GOT3 (cell line): Measurements from ENCODE around the gene SH2D2A.

Experiments
- DNase-seq: peaks from one replicate; lab custom pipeline; 2025; ENCODE audit warnings: mixed read lengths; lab: John Stamatoyannopoulos, UW

The SH2D2A gene

DNA sequence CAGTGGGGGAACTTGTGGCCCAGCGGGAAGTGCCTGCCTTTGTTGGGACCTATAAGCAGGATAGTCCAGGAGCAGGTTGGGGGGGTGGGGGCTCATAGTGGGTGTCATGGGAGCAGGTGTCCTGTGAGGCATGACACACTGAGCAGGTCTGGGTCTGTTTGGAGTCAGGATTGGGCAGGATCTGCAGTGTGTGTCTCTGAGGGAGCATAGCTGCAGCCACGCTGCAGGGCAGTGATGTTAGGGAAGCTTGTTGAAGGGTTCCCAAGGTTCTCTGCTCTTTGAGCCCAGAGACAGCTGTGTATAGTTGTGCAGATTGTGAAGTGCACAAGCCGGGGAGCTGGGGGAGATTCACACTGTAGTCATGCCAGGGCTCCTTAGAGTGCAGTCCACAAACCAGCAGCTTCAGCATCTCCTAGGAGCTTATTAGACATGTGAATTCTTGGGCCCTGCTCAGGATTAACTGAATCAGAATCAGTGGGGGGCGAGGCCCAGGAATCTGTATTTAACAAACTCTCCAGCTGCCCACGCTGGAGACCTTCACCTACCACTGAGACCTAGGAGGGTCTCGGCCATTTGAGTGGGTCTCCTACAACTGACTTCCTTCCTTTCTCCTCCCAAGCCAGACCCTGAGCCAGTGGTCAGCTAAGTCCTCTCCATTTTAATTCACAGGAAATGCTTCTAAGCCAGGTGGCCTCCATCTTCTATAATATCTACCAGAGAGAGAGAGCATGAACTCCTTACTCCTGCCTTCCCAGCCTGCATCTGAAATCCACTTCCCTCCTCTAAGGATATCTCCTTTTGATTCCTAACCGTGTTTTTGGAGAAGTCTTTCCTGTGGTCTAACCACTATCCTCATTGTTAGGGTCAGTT is 31.2 kb upstream of the SH2D2A start:
- DNase-seq: no peak

DNA sequence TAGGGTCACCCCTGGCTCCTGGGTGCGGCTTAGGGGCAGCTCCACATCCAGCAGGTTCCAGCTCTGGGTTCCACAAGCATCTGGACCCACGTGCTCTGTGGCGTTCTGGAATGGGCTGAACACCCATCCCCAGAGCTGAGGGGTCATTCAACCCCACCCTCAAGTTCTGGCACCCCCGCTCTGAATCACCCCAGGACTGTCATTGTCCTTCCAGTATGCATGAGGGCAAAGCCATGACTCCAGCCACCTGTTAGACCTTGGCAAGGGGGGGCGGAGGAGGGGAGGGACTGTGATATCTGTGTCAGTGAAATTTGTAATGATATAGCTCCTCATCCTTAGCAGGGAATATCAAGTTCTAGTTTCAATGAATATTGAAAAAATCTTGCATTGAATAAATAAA is 30.0 kb upstream of the SH2D2A start:
- no peak for DNase-seq

DNA sequence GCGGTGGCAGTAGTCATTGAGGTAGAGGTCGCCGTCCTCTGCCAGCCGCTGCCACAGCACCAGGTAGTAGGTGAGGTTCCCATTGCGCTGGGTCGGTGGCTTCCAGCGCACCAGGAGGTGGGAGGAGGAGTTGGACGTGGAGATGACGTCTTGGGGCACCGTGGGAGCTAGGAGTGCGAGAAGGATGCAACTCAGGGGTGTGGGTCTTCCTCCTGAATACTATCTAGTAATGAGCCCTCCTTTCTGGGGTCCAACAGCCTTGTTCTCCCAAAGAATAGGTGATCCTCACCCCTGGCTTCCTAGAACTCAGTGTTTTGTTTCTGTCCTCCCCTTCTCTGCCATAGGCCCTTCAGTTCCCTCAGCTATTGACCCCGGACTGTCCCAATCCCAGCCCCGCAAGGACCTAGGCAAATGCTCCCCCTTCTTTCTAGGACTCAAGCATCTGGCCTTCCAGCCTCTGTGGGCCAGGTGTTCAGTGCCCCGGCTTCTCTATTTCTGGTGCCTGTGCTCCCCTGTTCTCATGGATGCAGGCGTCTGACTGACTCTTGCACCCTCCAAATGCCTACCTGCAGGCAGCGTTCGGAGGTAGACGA is 29.4 kb upstream of the SH2D2A start:
- no peak for DNase-seq

DNA sequence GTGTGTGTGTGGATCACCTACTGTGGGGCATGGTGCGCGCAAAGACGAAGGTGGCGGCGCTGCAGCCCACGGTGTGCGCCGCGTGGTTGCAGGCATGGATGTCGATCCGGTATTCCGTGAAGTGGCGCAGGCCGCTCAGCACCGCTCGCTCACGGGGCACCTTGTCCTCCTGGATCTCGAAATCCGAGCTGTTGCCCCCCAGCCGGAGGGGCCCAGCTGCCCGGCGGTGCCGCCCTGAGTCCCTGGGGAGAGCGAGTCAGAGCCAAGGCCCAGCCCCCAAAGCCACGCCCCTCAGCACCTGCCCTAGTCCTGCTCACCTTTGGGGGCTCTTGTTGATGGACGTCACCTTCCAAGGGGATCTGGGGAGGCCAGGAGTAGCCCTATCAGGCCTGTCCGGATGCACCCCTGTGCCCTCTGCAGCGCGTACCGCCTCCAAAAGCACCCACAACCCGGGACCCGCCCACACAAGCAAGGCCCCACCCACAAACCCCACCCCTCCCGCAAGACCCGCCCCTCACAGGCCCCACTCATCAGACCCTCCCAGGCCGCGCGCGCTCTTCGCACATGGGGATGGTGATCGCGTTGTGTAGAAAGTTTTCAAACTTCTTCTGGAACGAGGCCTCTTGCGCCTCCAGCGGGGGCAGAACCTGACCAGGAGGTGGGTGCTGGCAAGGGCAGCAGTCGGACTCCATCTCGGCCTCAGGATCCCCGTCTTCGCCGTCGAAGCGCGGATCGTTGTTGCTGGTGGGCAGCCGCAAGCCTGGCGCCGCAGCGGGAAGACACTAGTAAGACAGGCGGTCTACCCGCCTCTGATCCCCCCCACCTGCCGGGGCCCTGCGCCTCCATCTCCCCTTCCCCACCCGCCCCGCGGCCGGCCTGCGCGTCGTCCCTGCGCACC is 28.7 kb upstream of the SH2D2A start:
- DNase-seq: no peak

DNA sequence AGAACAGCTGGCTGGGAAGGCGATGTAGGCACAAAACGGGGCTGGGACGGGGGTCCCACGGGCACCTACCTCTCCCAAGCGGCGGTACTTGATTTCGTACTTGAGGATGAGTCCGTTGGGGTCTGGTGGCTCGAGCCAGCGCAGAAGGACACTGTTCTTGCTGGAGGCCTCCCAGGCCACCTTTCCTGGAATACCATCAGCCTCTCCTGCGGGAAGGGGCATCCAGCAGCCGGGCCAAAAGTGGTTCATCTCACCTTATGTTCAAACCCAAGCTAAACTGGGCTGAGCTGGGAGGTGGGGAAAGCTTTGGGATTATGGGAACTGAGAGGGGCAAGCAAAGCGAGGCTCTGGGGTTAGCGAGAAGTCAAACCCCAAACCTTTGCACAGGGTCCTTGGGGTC is 28.0 kb upstream of the SH2D2A start:
- DNase-seq: no peak

DNA sequence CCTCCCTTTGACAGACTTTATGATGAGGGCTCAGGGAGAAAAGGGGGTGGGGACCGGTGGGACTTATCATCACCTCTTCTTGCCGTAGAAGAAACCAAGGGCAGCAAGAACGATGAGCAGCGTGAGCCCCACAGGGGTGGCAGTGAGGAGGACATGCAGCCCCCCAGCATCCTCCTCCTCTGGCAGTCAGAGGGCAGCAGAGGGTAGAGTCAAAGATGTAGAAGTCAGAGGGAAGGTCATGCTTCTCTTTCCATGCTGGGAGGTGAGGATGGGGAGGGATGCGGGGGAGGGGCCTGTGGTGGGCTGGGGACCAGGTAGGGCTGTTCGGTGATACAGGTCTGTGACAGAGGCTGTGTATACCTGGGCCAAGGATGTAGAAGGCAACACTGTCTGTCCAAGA is 27.5 kb upstream of the SH2D2A start:
- DNase-seq: no peak

DNA sequence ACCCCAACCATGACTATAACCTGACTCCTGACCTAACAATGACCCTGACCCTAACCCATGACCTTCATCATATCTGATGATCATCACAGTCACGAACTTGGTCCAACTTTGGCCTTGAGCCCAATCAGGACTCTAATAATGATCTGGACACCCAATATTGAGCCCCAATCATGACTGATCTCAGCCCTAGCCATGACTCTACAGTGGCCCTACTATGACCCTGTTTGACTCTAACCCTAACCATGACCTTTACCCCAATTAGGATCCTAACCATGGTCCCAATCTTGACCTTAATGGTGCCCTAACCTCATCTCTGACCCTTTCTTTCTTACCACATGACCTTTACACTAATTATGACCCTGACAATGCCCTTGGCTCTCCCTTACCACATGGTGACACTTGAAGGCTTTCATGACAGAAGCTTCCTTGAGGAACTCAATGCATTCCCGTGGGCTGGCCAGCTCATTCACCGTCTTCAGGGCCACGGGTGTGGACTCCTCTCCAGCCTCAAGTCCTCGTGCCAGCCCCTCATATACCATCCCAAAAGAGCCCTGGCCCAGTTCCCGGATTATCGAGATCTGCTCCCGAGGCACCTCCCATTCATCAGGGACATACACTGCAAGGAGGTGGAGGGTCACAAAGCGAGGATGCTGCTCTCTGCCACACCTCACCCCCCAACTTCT is 26.1 kb upstream of the SH2D2A start:
- DNase-seq: no peak

DNA sequence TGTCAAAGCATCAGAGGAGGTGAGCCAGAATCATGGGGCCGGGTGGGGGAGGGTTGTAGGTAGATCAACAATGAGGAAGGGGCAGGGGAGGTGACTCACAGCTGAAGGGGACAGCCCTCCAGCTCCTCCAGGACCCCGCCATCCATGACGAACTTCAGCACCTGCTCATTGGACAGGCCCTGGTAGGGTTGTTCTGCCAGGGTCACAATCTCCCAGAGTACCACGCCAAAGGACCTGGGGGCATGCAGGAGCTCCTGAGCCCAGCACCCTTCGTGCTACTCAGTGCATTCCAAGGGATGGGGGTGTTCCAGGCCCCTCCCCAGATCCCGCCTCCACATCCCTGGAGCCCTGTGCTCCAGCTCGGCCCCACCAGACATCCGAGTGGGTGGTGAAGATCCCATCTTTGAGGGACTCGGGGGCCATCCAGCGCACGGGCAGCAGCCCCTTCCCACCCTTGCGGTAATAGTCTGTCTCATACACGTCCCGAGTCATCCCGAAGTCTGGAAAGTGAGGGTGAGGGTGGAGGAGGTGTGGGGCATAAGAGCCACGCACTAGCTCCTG is 24.7 kb upstream of the SH2D2A start:
- DNase-seq: no peak

DNA sequence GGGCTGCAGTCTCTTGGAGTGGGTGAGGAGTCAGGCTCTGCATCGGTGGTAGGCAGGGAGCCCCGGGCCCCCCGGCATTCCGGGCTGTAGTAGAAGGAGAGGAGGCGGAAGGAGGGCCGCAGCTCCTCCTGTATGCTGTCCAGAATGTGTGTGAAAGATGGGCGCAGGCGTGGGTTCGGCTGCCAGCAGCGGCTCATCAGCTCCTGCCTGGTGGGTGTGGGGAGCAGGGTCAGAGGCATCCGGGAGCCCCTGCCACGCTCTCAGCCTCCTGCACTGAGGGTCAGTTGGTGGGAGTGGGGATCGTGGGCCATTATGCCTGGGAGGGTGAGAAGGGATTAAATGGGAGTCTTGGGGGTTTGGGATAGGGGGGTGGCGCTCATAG is 24.2 kb upstream of the SH2D2A start:
- no peak for DNase-seq

DNA sequence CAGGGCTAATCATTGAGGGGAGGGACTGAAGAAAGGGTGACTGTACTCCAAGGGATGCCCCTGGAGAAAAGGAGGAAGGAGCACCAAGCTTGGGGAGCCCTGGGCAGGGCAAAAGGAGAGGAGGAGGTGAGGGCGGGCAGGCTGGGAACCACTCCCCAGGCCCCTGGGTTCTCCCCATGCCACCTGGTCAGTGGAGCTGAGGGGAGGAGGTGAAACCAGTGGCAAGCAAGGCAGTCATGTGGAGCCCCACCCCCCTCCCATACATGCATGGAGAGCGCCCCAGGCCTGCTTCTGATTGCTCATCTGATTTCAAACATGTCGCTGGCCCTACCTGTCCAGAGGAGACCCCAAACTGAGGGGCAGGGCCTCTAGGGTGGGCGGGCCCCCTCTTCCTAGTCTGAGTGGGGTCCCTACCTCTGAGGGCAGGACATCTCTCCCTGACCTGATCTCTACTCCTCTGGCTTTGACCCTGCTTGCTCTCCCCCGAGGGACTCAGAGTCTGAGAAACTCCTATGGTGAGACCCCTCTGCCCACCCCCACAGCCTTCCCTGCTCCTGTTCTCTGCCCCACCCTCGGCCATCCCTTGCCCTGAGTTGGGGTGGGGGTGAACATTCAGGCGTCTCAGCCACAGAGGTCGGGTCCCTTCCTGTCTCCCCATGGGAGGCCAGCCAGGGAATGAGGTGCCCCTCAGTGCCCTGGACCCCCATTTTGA is 23.7 kb upstream of the SH2D2A start:
- no peak for DNase-seq

DNA sequence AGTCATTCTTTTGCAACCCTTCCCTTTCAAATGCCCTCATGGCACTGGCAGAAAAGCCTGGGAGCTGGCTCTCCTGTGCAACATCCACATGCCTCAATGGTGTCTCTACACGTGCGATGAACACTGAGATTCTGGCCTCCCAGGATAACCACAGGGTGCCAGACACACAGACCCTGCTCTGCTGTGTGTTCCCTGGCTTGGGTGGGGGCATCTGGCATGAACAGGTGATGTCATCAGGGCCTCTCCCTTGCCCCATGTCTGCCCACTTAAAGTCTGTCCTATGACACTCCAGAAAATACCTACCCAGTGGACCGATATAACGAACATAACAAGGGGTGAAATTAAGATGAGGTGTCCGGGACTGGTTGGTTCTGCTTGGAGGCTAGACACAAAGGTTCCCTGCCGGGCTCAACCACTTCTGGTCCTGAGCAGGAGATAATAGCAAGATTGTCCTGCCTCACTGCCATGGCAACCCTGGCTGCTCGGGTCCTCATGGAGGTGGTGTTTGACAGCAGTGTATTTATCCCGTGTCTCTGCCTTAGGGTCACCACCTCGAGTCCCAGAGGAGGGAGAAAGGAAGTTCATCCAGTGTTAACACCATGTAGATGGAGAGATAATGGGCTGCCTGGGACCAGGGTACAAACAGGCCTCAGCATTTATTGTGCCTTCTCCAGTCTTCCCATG is 22.9 kb upstream of the SH2D2A start:
- DNase-seq: no peak

DNA sequence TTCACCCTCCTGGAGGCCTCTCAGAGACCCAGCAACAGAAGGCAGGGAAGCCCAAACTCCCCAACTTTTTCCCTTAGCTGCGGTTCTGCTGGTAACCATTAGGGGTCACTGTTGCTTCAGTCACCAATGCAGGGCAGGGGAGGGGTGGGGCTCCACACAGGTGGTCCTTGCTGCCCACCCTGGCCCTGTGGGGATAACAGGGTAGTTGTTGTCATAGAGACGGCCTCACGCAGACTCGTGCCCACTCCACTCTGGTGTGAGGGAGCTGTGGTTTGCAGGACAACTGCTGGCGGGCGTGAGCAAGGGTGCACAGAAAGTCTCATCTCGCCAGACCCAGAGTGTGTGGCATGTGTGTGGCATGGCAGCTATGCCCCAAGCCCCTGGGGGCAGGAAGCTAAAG is 22.3 kb upstream of the SH2D2A start:
- no peak for DNase-seq

DNA sequence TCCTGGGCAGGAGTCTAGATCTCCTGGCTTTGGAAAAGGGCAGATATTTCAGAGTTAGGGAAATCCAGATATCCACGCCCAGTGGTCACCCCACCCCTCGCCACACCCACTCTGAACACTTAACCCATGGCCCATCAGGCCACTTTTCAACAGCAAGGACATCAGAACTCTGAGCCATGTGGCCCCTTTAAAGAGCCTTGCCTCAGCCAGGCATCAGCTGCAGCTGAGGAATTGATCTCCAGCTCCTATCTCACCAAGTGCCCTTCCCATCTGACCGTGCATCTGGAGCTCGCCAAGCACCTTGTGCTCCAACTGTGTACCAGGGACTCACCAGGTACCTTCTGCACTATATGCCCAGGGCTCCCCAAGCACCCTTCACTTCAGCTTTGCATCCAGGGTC is 20.2 kb upstream of the SH2D2A start:
- DNase-seq: no peak

DNA sequence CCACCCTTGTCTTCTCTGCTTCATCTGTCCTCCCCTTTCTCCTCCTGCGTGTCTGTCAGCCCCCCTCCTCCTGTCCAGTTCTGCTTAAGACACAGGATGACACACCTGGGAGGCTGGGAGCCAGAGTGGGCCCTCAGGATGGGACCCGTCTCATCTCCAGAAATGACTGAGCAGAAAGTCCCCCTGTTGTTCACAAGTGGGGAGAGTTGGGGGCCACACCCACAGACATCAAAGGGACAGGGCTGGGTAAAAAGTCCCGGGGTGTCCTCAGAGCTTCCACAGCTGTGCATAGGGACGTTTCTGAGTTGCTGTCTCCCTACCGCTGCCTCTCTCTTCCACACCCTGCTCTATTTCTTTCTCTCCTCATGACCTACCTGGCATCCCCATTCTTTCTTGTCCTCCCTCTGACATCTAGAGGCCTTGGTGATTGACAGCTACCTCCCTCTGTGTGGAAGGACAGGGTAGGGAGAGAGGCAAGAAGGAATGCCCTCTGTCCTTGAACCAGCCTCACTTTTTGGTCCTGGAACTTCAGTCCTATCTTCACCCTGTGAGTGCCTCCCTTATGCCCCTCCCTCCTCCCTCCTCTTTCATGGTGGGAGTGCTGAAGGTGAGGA is 19.5 kb upstream of the SH2D2A start:
- DNase-seq: no peak

DNA sequence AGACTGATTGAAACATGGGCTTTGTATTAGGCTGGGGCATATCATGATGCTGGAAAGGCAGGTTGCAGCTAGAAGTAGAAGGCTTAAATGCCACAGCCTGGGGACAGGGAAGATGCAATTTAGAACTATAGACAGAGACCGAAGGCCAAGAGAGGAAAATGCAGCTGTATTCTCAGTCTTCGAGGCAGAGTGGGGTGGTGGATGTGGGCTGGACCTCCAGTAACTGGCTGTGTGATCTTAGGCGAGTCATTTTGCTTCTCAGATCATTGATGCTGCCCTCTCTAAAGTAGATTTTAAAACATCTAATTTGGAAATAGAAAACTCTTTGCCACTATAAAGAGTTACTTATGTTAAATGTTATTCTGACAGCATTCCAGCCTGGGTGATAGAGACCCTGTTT is 17.7 kb upstream of the SH2D2A start:
- no peak for DNase-seq

DNA sequence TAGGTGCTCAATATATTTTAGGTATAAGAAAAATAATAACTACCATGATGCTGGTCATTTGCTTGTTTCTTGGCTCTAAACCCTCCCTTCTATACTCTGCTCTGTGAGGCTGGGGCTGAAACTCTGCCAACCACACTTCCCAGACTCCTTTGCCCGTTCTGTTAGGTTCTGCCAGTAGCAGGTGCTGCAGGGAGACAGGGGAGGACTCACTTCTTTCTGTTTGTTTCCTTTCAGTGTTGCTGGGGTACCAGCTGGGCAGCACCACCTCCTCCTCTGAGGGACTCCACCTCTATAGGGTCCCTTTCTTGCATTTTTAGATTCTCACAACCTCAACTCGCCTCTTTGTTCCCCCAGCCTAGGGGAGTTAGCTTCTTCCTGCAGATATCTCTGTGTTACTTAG is 17.0 kb upstream of the SH2D2A start:
- no peak for DNase-seq

DNA sequence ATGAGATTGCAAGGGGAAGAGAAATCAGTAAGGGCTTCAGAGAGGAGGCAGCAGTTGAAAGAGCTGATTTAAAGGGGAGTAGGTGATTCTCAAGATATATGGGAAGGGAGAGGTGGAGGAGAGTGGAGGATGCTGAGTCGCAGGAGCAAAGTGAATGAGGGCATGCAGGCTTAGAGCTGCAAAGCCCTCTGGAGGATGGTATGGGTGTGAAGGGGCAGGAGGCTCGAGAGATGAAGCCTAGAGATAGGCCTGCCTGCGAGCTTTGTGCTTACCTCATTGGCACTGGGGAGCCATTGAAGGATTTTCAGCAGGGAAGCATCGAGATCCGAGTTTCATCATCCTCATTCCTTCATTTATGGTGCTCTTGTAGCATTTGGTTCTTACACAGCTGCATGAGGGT is 15.8 kb upstream of the SH2D2A start:
- DNase-seq: no peak

DNA sequence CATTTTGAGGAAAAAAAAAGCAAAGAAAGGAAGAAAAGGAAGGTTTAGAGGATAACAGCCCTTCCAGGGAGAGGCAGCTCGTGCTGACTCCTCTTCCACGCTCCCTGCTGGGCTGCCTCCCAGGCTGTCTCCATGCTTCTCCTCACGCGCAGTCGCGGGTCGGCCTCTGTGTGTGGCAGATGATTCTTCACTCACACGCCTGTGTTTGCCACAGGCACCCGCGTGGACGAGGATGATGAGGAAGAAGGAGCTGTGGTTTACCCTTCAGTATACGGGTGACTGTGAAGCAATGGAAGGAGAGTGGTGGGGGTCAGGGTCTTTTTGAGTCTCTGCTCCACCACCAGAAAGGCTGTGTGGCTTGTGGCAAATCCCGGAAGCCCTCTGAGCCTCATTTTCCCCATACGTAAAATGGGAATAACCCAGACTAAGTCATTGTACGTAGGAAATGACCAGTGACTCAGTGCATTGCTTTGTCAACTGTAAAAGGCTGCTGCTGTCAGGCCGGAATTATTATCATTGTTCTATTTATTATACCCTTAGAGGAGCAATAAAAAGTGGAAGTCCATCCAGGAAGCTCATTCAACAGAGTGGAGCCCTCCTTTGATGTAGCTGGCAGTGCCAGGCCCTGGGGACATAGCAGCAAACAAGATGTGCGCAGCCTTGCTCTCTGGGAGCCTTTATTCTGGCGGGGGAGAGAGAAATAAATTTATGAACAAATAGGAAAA is 11.9 kb upstream of the SH2D2A start:
- no peak for DNase-seq

DNA sequence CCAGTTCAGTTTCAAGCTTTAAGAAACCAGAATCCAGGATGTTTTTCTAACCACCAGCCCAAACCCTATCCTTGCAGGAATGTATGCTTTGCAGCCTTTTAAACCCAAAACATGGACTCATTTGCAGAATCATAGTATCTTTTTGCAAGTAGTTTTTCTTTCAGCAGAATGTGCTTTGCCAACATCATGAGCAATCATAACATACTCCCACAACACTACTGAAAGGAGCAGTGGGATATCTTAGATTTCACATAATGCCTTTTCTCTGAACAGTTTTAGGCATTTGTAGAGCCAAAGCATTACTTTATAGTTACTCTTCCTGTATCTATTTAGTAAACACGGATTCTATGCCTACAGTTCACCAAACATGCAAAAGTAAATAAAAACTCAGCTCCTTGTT is 10.0 kb upstream of the SH2D2A start:
- DNase-seq: no peak
